Activated B cell treated with CpG ODN at 0.5 μM for 24 hours (primary cell): ENCODE data around the gene PLEKHA7. TPM values are rescaled to one million over a fixed set of nuclear protein-coding genes. Genes with fewer than 3 reads are reported as not detected.

Experiments
- ATAC-seq: fragments of 200-7000 bp; cut with Tn5 transposase; one replicate; pipeline ENCODE4 v1.10.0; 2021; ENCODE audit warnings: low read depth, mild to moderate bottlenecking, moderate library complexity
- CTCF ChIA-PET: fragments of 350-600 bp; sonication (Branson Sonifier 250); formaldehyde crosslinking; loops from one replicate; lab custom pipeline; 2021; ENCODE audit warnings: antibody characterized with exemption; lab: Charles Lee
- POLR2A ChIA-PET: fragments of 350-600 bp; sonication (Branson Sonifier 250); formaldehyde crosslinking; loops from one replicate; lab custom pipeline; 2021; ENCODE audit warnings: antibody characterized with exemption; lab: Charles Lee
- DNase-seq: peaks from one replicate; pipeline ENCODE4 v3.0.0; 2022
- H3K27ac Mint-ChIP-seq: one replicate; pipeline ENCODE4 v1.8.0; 2020; ENCODE audit warnings: mixed read lengths
- H3K27me3 Mint-ChIP-seq: one replicate; pipeline ENCODE4 v1.8.0; 2021; ENCODE audit warnings: mixed read lengths
- H3K36me3 Mint-ChIP-seq: one replicate; pipeline ENCODE4 v1.8.0; 2021; ENCODE audit warnings: low read depth, mixed read lengths
- H3K4me1 Mint-ChIP-seq: one replicate; pipeline ENCODE4 v1.8.0; 2021; ENCODE audit warnings: mixed read lengths
- H3K4me3 Mint-ChIP-seq: one replicate; pipeline ENCODE4 v1.8.0; 2020; ENCODE audit warnings: mild to moderate bottlenecking, mixed read lengths
- H3K9me3 Mint-ChIP-seq: one replicate; pipeline ENCODE4 v1.8.0; 2020; ENCODE audit warnings: mixed read lengths
- CTCF ChIP-seq: fragments of 200-600 bp; IDR thresholded peaks from one replicate; pipeline ENCODE4 v1.8.0; 2022; ENCODE audit warnings: antibody characterized with exemption, mild to moderate bottlenecking
- intact Hi-C: fragments of 100-400 bp; cut with micrococcal nuclease; formaldehyde crosslinking; loops from one replicate; pipeline ENCODE4 v1.15.1; 2024
- total RNA-seq: library from RNA; stranded (reverse); gene quantifications from 2 replicates; pipeline ENCODE4 v1.2.3, GENCODE V29; 2022

The PLEKHA7 gene
- total RNA-seq, 1 donor from 2014 or later, result 4.9 TPM

- ChIA-PET CTCF (no interaction called here), POLR2A (no interaction called here)
- no peak overlapping the region for H3K4me3 Mint-ChIP-seq
- DNase-seq, result no peak
- no peaks in the 10 kb centered on the region for H3K27me3 Mint-ChIP-seq
- H3K36me3 Mint-ChIP-seq, result no peaks in the 10 kb centered on the region
- TF ChIP-seq CTCF, result no peak
- intact Hi-C loops, result no loop called here
- no peak for ATAC-seq
- no peak overlapping the region for H3K27ac Mint-ChIP-seq
- no peaks in the 10 kb centered on the region for H3K9me3 Mint-ChIP-seq
- no peaks in the 10 kb centered on the region for H3K4me1 Mint-ChIP-seq
These were observed 172.7 kb downstream of the PLEKHA7 start for GRCh38 chr11:16841481-16841880.

GRCh38 chr11:16840951-16841350 is 173.3 kb downstream of the PLEKHA7 start:
- DNase-seq, result no peak
- no peak for ATAC-seq
- no peaks in the 10 kb centered on the region for H3K4me1 Mint-ChIP-seq
- ChIA-PET POLR2A (no interaction called here), CTCF (no interaction called here)
- intact Hi-C loops, result no loop called here
- H3K27ac Mint-ChIP-seq, result no peak overlapping the region
- no peaks in the 10 kb centered on the region for H3K27me3 Mint-ChIP-seq
- H3K4me3 Mint-ChIP-seq, result no peak overlapping the region
- no peaks in the 10 kb centered on the region for H3K36me3 Mint-ChIP-seq
- no peak for TF ChIP-seq CTCF
- no peaks in the 10 kb centered on the region for H3K9me3 Mint-ChIP-seq

- TF ChIP-seq CTCF, result no peak
- no peaks in the 10 kb centered on the region for H3K27me3 Mint-ChIP-seq
- intact Hi-C loops, result no loop called here
- ATAC-seq (no peak), DNase-seq (no peak)
- no peak overlapping the region for H3K27ac Mint-ChIP-seq
- ChIA-PET CTCF (no interaction called here), POLR2A (no interaction called here)
- no peaks in the 10 kb centered on the region for H3K9me3 Mint-ChIP-seq
- H3K4me1 Mint-ChIP-seq, result no peaks in the 10 kb centered on the region
- no peaks in the 10 kb centered on the region for H3K36me3 Mint-ChIP-seq
- H3K4me3 Mint-ChIP-seq, result no peak overlapping the region
These were observed 174.4 kb downstream of the PLEKHA7 start for GRCh38 chr11:16839821-16840220.

GRCh38 chr11:16834384-16834783 is 179.8 kb downstream of the PLEKHA7 start:
- no peak for ATAC-seq

GRCh38 chr11:16833026-16833425 is 181.2 kb downstream of the PLEKHA7 start:
- TF ChIP-seq CTCF, result no peak
- Mint-ChIP-seq H3K4me1 (no peaks in the 10 kb centered on the region), H3K27ac (no peak overlapping the region), H3K4me3 (no peak overlapping the region), H3K27me3 (no peaks in the 10 kb centered on the region), H3K9me3 (no peaks in the 10 kb centered on the region), H3K36me3 (no peaks in the 10 kb centered on the region)
- ChIA-PET CTCF (interaction anchor here (1.2 kb wide), 1 partner anchor 13 kb away, joined by 3 read pairs; no protein-coding TSS in a partner anchor), POLR2A (no interaction called here)
- ATAC-seq (no peak), DNase-seq (no peak)
- intact Hi-C loops, result no loop called here

More at GRCh38 chr11:16834384-16834783, 179.8 kb downstream of the PLEKHA7 start:
- no peak for DNase-seq
- no peak overlapping the region for H3K4me3 Mint-ChIP-seq
- no peak for TF ChIP-seq CTCF
- H3K27ac Mint-ChIP-seq, result no peak overlapping the region
- intact Hi-C loops, result no loop called here
- H3K36me3 Mint-ChIP-seq, result no peaks in the 10 kb centered on the region
- ChIA-PET CTCF (no interaction called here), POLR2A (no interaction called here)
- no peaks in the 10 kb centered on the region for H3K4me1 Mint-ChIP-seq
- no peaks in the 10 kb centered on the region for H3K27me3 Mint-ChIP-seq
- no peaks in the 10 kb centered on the region for H3K9me3 Mint-ChIP-seq
